Measurements from ENCODE around the gene TAP1. TPM values are rescaled to one million over a fixed set of nuclear protein-coding genes. Genes with fewer than 3 reads are reported as not detected.

The TAP1 gene
- total and polyA plus RNA-seq, 9 of the 15 experiments (the other 6 are each of a cell fraction or from before 2014, with no cell fraction given): 1.3 to 6.0 (median 4.2) TPM

DNA sequence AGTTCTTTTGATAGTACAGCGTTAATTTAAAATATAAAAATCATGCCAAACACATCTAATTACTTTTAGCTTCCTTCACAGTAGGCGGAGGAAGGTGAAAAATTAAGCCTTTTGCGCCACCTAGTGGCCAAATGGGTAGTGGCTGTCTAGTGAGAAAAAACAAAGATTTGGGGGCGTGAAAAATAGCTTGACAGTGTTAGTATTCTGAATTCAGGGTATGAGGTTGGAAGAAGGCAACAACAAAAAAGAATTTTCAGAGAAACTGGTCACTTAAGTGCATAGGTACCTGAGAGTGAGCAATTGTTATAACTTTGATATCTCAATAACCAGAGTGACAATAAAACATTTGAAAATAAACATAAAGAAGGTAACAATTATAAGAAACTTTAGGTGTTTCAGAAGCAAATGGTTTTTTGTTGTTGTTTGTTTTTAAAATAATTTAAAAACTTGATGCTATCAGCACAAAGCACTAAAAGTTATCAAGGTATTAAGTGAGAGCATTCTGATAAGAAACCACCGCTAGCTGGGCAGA, 14.8 kb upstream of the TAP1 start (continued):
- TF ChIP-seq RFX5 (IDR thresholded peaks at IDR 0.05; ENCODE audit: low read depth, low read length) (peak; percentile 29; the same call in 1 of the 2 replicates), MCM3 (IDR thresholded peaks at IDR 0.05) (no peak), E2F1 (CRISPR knock-in tag; IDR thresholded peaks at IDR 0.05) (no peak), MAZ (CRISPR knock-in tag; conservative IDR thresholded peaks at IDR 0.05 in 1 of 2, IDR thresholded peaks at IDR 0.05 in 1 of 2) (no peak), CBFA2T2 (conservative IDR thresholded peaks at IDR 0.05) (no peak), GABPB1 (CRISPR knock-in tag; IDR thresholded peaks at IDR 0.05) (no peak), ZNF316 (IDR thresholded peaks at IDR 0.05) (no peak), U2AF1 (optimal IDR thresholded peaks at IDR 0.05; ENCODE audit: low read depth, low read length) (no peak), HIVEP1 (CRISPR knock-in tag; IDR thresholded peaks at IDR 0.05) (no peak), BDP1 (IDR thresholded peaks at IDR 0.05; ENCODE audit: insufficient read depth, insufficient read length) (no peak), PRPF4 (IDR thresholded peaks at IDR 0.05; ENCODE audit: insufficient read depth, low read depth, low read length, poor library complexity, severe bottlenecking) (no peak), NEUROD1 (IDR thresholded peaks at IDR 0.05; ENCODE audit: borderline replicate concordance, low read depth, low read length, partially characterized antibody) (no peak), UBTF (IDR thresholded peaks at IDR 0.05; ENCODE audit: borderline replicate concordance in 1 of 2, low read depth in 2 of 2, low read length in 2 of 2) (no peak)
- TF ChIP-seq, protein P1, sequence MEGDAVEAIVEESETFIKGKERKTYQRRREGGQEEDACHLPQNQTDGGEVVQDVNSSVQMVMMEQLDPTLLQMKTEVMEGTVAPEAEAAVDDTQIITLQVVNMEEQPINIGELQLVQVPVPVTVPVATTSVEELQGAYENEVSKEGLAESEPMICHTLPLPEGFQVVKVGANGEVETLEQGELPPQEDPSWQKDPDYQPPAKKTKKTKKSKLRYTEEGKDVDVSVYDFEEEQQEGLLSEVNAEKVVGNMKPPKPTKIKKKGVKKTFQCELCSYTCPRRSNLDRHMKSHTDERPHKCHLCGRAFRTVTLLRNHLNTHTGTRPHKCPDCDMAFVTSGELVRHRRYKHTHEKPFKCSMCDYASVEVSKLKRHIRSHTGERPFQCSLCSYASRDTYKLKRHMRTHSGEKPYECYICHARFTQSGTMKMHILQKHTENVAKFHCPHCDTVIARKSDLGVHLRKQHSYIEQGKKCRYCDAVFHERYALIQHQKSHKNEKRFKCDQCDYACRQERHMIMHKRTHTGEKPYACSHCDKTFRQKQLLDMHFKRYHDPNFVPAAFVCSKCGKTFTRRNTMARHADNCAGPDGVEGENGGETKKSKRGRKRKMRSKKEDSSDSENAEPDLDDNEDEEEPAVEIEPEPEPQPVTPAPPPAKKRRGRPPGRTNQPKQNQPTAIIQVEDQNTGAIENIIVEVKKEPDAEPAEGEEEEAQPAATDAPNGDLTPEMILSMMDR (IDR thresholded peaks at IDR 0.05 in 2 of 3, conservative IDR thresholded peaks at IDR 0.05 in 1 of 3; ENCODE audit: insufficient read depth in 2 of 3, low read depth in 1 of 3, low read length in 3 of 3): peak; percentile 82 to 98 (median 89)
- TF ChIP-seq, protein P2, sequence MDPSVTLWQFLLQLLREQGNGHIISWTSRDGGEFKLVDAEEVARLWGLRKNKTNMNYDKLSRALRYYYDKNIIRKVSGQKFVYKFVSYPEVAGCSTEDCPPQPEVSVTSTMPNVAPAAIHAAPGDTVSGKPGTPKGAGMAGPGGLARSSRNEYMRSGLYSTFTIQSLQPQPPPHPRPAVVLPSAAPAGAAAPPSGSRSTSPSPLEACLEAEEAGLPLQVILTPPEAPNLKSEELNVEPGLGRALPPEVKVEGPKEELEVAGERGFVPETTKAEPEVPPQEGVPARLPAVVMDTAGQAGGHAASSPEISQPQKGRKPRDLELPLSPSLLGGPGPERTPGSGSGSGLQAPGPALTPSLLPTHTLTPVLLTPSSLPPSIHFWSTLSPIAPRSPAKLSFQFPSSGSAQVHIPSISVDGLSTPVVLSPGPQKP (CRISPR knock-in tag; IDR thresholded peaks at IDR 0.05): no peak
- TF ChIP-seq, protein P3, sequence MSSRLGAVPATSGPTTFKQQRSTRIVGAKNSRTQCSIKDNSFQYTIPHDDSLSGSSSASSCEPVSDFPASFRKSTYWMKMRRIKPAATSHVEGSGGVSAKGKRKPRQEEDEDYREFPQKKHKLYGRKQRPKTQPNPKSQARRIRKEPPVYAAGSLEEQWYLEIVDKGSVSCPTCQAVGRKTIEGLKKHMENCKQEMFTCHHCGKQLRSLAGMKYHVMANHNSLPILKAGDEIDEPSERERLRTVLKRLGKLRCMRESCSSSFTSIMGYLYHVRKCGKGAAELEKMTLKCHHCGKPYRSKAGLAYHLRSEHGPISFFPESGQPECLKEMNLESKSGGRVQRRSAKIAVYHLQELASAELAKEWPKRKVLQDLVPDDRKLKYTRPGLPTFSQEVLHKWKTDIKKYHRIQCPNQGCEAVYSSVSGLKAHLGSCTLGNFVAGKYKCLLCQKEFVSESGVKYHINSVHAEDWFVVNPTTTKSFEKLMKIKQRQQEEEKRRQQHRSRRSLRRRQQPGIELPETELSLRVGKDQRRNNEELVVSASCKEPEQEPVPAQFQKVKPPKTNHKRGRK (tag; IDR thresholded peaks at IDR 0.05): no peak
- TF ChIP-seq, protein P4, sequence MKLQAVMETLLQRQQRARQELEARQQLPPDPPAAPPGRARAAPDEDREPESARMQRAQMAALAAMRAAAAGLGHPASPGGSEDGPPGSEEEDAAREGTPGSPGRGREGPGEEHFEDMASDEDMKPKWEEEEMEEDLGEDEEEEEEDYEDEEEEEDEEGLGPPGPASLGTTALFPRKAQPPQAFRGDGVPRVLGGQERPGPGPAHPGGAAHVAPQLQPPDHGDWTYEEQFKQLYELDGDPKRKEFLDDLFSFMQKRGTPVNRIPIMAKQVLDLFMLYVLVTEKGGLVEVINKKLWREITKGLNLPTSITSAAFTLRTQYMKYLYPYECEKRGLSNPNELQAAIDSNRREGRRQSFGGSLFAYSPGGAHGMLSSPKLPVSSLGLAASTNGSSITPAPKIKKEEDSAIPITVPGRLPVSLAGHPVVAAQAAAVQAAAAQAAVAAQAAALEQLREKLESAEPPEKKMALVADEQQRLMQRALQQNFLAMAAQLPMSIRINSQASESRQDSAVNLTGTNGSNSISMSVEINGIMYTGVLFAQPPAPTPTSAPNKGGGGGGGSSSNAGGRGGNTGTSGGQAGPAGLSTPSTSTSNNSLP (IDR thresholded peaks at IDR 0.05; ENCODE audit: borderline replicate concordance, low read depth, low read length): peak; percentile 23; the same call in 1 of the 2 replicates

Data from K562 (cell line).